ENCODE measurements around the gene XRN2.

DNA sequence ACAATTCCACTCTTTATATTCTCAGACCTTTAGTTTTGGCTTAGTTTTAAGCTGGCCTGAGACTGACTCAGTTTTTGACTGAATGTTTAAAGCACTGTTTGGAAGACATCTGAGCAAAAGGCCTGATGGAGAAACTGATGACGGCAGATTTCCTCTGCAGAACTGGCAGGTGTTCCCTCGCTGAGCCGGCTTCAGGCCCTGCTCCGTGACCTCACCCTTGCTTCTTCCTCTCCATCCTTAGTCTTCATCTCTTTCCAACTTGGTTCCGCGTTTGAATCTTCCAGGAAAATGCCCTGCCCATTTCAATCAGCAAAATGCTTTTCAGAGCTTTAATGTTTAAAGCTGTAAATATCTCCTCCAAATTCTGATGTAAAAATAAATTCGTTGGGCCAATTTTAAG is 87.6 kb downstream of the XRN2 start:
- no peak for TF ChIP-seq CTCF (conservative IDR thresholded peaks at IDR 0.05 in 1 of 2, IDR thresholded peaks at IDR 0.05 in 1 of 2; ENCODE audit: extremely low read depth in 1 of 2, insufficient read depth in 1 of 2, low read depth in 1 of 2, low read length in 2 of 2)
- no peak for TF ChIP-seq EZH2 (IDR thresholded peaks at IDR 0.05; ENCODE audit: borderline replicate concordance, low read length)
